ENCODE data around the gene ZNF592.

- TF ChIP-seq CTCF (IDR thresholded peaks at IDR 0.05) (no peak), ZFX (IDR thresholded peaks at IDR 0.05; ENCODE audit: borderline replicate concordance) (no peak)
Measured at GRCh38 chr15:84788500-84788899, 40.1 kb downstream of the ZNF592 start.
